Fibroblast of lung (primary cell): ENCODE results near the gene TFRC.

Experiments
- CTCF ChIP-seq, 2 donors: IDR thresholded peaks in 1 of 2; conservative IDR thresholded peaks in 1 of 2; 1 replicate in 1 of 2; 2 replicates in 1 of 2; pipeline ENCODE4 v1.5.1; 2011 to 2012; ENCODE audit warnings: low read length in 2 of 2, control low read depth in 1 of 2, inconsistent platforms in 1 of 2, low read depth in 1 of 2, mild to moderate bottlenecking in 1 of 2
- EZH2 ChIP-seq: IDR thresholded peaks from 2 replicates; pipeline ENCODE4 v1.5.1; 2012; ENCODE audit warnings: low read length, control low read depth, mild to moderate bottlenecking; ENCODE audit errors: missing control alignments

DNA sequence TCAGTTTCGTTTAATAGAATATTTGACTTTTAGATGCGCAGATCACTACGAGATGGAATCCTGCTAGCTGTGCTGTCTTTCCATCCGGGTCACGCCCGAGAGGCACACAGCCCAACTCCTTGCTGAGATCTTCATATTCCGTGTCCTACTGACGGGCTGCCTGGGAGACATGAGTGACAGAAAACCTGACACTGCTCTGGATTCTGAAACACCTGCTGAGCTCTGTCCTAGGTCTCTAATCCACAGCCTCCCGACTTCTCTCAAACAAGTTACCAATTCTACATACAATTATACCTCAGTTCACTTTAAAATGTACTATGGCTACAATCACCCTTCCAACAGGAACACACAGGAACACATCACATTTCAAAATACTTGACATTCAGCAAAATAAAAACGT lies 27.2 kb downstream of the TFRC start:
- TF ChIP-seq CTCF (conservative IDR thresholded peaks at IDR 0.05 in 1 of 2, IDR thresholded peaks at IDR 0.05 in 1 of 2; ENCODE audit: low read depth in 1 of 2, low read length in 2 of 2) (no peak), EZH2 (no peak)
